Measurements from ENCODE around the gene PPP3CA.
"Not testable (repeated sequence)": the region's sequence is repeated elsewhere in the genome, so short reads cannot be mapped to it uniquely, and the experiment has no call there.

The PPP3CA gene

GRCh38 chr4:101035487-101035886 is 311.8 kb downstream of the PPP3CA start:
- DNase-seq: no peak

GRCh38 chr4:101033986-101034385 is 313.3 kb downstream of the PPP3CA start:
- DNase-seq: no peak

- no peak for DNase-seq
Measured at GRCh38 chr4:101032541-101032940, 314.8 kb downstream of the PPP3CA start.

GRCh38 chr4:101031971-101032370 is 315.4 kb downstream of the PPP3CA start:
- no peak for DNase-seq

- DNase-seq: no peak
Measured at GRCh38 chr4:101028886-101029285, 318.4 kb downstream of the PPP3CA start.

GRCh38 chr4:101027721-101028120 is 319.6 kb downstream of the PPP3CA start:
- no peak for DNase-seq

- no peak for DNase-seq
Measured at GRCh38 chr4:101025755-101026154, 321.6 kb downstream of the PPP3CA start.

- DNase-seq: no peak
Measured at GRCh38 chr4:101022151-101023024, 324.9 kb downstream of the PPP3CA start.

GRCh38 chr4:101020956-101021355 is 326.4 kb downstream of the PPP3CA start:
- no peak for DNase-seq

- DNase-seq: no peak
Measured at GRCh38 chr4:101019941-101020401, 327.4 kb downstream of the PPP3CA start.

GRCh38 chr4:101019313-101019712 is 328.0 kb downstream of the PPP3CA start:
- no peak for DNase-seq

GRCh38 chr4:101018836-101019235 is 328.5 kb downstream of the PPP3CA start:
- DNase-seq: no peak

GRCh38 chr4:101014417-101014816 is 332.9 kb downstream of the PPP3CA start:
- DNase-seq: no peak

- no peak for DNase-seq
Measured at GRCh38 chr4:101010987-101011386, 336.3 kb downstream of the PPP3CA start.

- no peak for DNase-seq
Measured at GRCh38 chr4:101009471-101009870, 337.9 kb downstream of the PPP3CA start.

- no peak for DNase-seq
Measured at GRCh38 chr4:101008503-101008902, 338.8 kb downstream of the PPP3CA start.

- DNase-seq: no peak
Measured at GRCh38 chr4:101005659-101006058, 341.7 kb downstream of the PPP3CA start.

- DNase-seq: no peak
Measured at GRCh38 chr4:101000496-101000895, 346.8 kb downstream of the PPP3CA start.

GRCh38 chr4:100995671-100996070 is 351.7 kb downstream of the PPP3CA start:
- no peak for DNase-seq

GRCh38 chr4:100995002-100995401 is 352.3 kb downstream of the PPP3CA start:
- DNase-seq: not testable (repeated sequence)

GRCh38 chr4:100991332-100992069 is 355.8 kb downstream of the PPP3CA start:
- DNase-seq: not testable (repeated sequence)

- DNase-seq: no peak
Measured at GRCh38 chr4:100989401-100989800, 357.9 kb downstream of the PPP3CA start.

- DNase-seq: no peak
Measured at GRCh38 chr4:100988876-100989275, 358.4 kb downstream of the PPP3CA start.

- DNase-seq: no peak
Measured at GRCh38 chr4:100986360-100986868, 360.9 kb downstream of the PPP3CA start.
